Epithelial cell of prostate (primary cell): Measurements from ENCODE around the gene PIK3CD.

ENCODE experiments used
- DNase-seq: peaks from one replicate; pipeline ENCODE4 v3.0.0-alpha.2; 2011; ENCODE audit warnings: low read depth, low spot score
- H3K27ac ChIP-seq: fragments of 450-650 bp; 2 replicates; pipeline ENCODE4 v1.5.1; 2017; ENCODE audit warnings: mild to moderate bottlenecking

PIK3CD gene

GRCh38 chr1:9715536-9716226 lies 64.2 kb downstream of the PIK3CD start:
- no peak overlapping the region for H3K27ac ChIP-seq
- DNase-seq, result no peak

- DNase-seq, result no peak
- no peak overlapping the region for H3K27ac ChIP-seq
Measured at GRCh38 chr1:9716404-9717192, 65.1 kb downstream of the PIK3CD start.

- DNase-seq, result no peak
- H3K27ac ChIP-seq, result no peak overlapping the region
Measured at GRCh38 chr1:9717193-9718005, 65.9 kb downstream of the PIK3CD start.

- H3K27ac ChIP-seq, result no peak overlapping the region
- DNase-seq, result no peak
Measured at GRCh38 chr1:9718006-9718680, 66.6 kb downstream of the PIK3CD start.

- H3K27ac ChIP-seq, result no peak overlapping the region
Measured at GRCh38 chr1:9719978-9720722, 68.6 kb downstream of the PIK3CD start.

GRCh38 chr1:9720785-9721605 lies 69.5 kb downstream of the PIK3CD start:
- DNase-seq, result no peak
- no peak overlapping the region for H3K27ac ChIP-seq

More at GRCh38 chr1:9719978-9720722, 68.6 kb downstream of the PIK3CD start:
- no peak for DNase-seq

- DNase-seq, result no peak
- no peak overlapping the region for H3K27ac ChIP-seq
Measured at GRCh38 chr1:9721606-9722377, 70.3 kb downstream of the PIK3CD start.

- DNase-seq, result no peak
- H3K27ac ChIP-seq, result no peak overlapping the region
Measured at GRCh38 chr1:9722378-9722749, 70.8 kb downstream of the PIK3CD start.

GRCh38 chr1:9723068-9723805 lies 71.7 kb downstream of the PIK3CD start:
- no peak for DNase-seq
- no peak overlapping the region for H3K27ac ChIP-seq

GRCh38 chr1:9723926-9724325 lies 72.4 kb downstream of the PIK3CD start:
- no peak overlapping the region for H3K27ac ChIP-seq
- no peak for DNase-seq

- no peak overlapping the region for H3K27ac ChIP-seq
- DNase-seq, result no peak
Measured at GRCh38 chr1:9724706-9725476, 73.4 kb downstream of the PIK3CD start.

GRCh38 chr1:9726406-9726805 lies 74.9 kb downstream of the PIK3CD start:
- DNase-seq, result no peak
- H3K27ac ChIP-seq, result no peak overlapping the region

- H3K27ac ChIP-seq, result no peak overlapping the region
- DNase-seq, result no peak
Measured at GRCh38 chr1:9726905-9727595, 75.5 kb downstream of the PIK3CD start.

- no peak overlapping the region for H3K27ac ChIP-seq
Measured at GRCh38 chr1:9728451-9729295, 77.1 kb downstream of the PIK3CD start.

GRCh38 chr1:9729523-9729922 lies 78.0 kb downstream of the PIK3CD start:
- DNase-seq, result no peak
- H3K27ac ChIP-seq, result no peak overlapping the region

More at GRCh38 chr1:9728451-9729295, 77.1 kb downstream of the PIK3CD start:
- DNase-seq, result no peak
